ENCODE results near the gene CFAP20DC.
"Not testable (repeated sequence)": the region's sequence is repeated elsewhere in the genome, so short reads cannot be mapped to it uniquely, and the experiment has no call there.

CFAP20DC gene

GRCh38 chr3:59049671-59050331 lies at the start of gene CFAP20DC:
CFAP20DC (minus strand) TSS chr3:59050025; CDS start chr3:59049631, 394 bp downstream.
- peak; percentile 95 for DNase-seq (ENCODE audit: low spot score)
- in situ Hi-C loops (cut with MboI; ENCODE audit: low sequenced_read_pairs, unreplicated experiment), result loop anchor here (10.0 kb wide), 1 partner anchor 405 kb away; no protein-coding TSS in a partner anchor

DNA sequence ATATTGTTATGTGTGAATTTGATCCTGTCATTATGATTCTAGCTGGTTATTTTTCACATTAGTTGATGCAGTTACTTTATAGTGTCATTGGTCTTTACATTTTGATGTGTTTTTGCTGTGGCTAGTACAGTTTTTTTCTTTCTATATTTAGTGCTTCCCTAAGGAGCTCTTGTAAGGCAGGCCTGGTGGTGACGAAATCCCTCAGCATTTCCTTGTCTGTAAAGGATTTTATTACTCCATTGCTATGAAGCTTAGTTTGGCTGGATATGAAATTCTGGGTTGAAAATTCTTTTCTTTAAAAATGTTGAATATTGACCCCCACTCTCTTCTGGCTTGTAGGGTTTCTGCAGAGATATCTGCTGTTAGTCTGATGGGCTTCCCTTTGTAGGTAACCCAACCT lies 48.7 kb upstream of the CFAP20DC start:
- in situ Hi-C loops (cut with MboI; ENCODE audit: low sequenced_read_pairs, unreplicated experiment); DNase-seq (ENCODE audit: low spot score): not testable (repeated sequence)

More at GRCh38 chr3:59049671-59050331, at the start of gene CFAP20DC:
- no peak for TF ChIP-seq CTCF (IDR thresholded peaks at IDR 0.05; ENCODE audit: borderline replicate concordance, control extremely low read depth, extremely low read depth, insufficient read depth, missing control alignments)

DNA sequence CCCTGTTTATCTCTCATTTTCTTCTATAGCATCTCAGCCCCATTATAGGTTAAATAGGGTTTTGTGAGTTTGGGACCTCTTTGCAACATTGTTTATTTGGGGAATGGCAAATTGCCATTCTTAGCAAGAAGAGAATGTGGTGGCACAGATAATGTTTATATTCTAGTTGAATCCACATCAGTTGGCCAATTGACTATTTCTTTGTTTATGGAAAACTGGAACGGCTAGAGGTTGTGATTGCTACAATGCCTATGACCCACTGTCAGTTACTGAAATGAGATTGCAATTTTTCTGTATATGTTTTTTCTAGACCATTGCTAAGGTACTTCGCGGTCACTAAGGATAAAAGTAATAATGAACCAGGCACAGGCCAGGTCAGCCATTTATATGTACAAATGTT lies 44.6 kb upstream of the CFAP20DC start:
- in situ Hi-C loops (cut with MboI; ENCODE audit: low sequenced_read_pairs, unreplicated experiment), result no loop called here
- no peak for DNase-seq (ENCODE audit: low spot score)
- no peak for TF ChIP-seq CTCF (IDR thresholded peaks at IDR 0.05; ENCODE audit: borderline replicate concordance, control extremely low read depth, extremely low read depth, insufficient read depth, missing control alignments)

DNA sequence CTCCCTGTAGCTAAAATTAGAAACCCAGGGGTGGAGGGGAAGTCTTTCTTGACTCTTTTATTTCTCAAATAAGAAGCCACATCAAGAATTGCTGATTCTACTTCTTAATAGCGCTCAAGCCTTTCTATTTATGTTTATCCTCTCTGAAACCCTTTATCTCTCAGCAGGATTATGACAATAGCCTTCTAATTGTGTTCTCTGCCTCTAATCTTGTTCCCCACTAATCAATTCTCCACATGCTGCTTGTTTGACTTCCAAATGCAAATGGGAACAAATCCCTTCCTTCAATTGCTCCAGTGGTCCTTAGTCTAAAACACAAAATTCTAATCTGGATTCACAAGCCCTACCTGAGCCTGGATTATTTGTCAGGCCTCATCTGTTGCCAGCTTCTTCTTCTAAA lies 43.7 kb upstream of the CFAP20DC start:
- DNase-seq (ENCODE audit: low spot score), result no peak
- no peak for TF ChIP-seq CTCF (IDR thresholded peaks at IDR 0.05; ENCODE audit: borderline replicate concordance, control extremely low read depth, extremely low read depth, insufficient read depth, missing control alignments)
- in situ Hi-C loops (cut with MboI; ENCODE audit: low sequenced_read_pairs, unreplicated experiment), result no loop called here

DNA sequence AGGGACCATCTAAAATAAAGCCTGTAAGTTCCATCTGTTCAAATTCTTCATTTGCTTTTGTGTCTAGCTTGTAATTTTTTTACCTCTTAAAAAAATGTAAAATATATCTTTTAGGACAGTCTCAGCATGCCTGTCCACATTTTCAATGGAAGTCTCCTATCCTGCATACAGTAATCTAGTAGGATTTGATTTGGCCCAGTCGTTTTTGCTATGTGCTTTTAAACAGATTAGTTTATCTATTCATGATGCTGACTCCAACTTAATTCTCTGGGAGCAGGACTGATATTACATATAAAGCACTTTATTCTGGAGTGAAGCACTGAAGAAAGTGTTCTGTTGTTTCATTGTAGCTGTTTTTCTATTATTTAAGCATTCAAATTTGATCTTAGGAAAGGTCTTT lies 38.9 kb upstream of the CFAP20DC start:
- in situ Hi-C loops (cut with MboI; ENCODE audit: low sequenced_read_pairs, unreplicated experiment), result no loop called here
- no peak for TF ChIP-seq CTCF (IDR thresholded peaks at IDR 0.05; ENCODE audit: borderline replicate concordance, control extremely low read depth, extremely low read depth, insufficient read depth, missing control alignments)
- DNase-seq (ENCODE audit: low spot score), result no peak

DNA sequence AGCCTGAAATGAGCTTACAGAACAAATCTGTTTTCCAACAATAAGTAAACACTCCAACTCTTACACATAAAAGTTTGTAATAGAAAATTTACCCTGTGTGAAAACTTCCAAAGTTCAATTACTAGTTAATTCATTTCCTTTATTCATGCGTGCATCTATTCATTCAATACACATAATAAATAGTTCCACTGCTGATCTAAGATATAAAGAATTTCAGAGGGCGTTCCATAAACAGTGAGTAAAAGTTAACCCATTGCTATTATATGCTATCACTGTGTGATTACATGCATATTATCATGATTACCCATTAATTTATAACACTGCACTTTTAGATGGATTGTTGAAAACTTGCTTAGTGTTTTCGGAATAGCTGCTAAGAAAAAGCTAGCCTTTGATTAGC lies 36.2 kb upstream of the CFAP20DC start:
- in situ Hi-C loops (cut with MboI; ENCODE audit: low sequenced_read_pairs, unreplicated experiment), result no loop called here
- DNase-seq (ENCODE audit: low spot score), result no peak
- TF ChIP-seq CTCF (IDR thresholded peaks at IDR 0.05; ENCODE audit: borderline replicate concordance, control extremely low read depth, extremely low read depth, insufficient read depth, missing control alignments), result no peak

DNA sequence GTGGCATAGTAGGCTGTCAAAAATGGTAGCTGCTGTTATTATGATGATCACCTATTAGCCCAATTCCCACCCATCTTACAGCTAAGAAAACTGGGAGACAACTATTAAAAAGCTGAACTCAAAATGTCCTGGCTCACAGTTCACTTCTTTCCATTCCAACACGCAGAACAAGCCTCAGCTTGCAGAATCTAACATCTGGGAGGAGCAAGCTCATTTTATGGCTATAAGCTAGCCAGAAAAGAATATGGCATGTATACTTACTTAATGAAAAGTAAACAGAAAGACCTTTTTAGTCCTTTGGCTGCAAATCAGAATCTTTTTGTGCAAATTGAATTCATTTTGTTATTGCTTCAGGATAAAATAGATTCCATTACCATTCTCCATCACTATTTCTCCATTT lies 34.8 kb upstream of the CFAP20DC start:
- TF ChIP-seq CTCF (IDR thresholded peaks at IDR 0.05; ENCODE audit: borderline replicate concordance, control extremely low read depth, extremely low read depth, insufficient read depth, missing control alignments), result no peak
- DNase-seq (ENCODE audit: low spot score), result no peak
- in situ Hi-C loops (cut with MboI; ENCODE audit: low sequenced_read_pairs, unreplicated experiment), result no loop called here

Data from GM13976 (cell line).